ENCODE results near the gene CCDC85B.

Gene CCDC85B

DNA sequence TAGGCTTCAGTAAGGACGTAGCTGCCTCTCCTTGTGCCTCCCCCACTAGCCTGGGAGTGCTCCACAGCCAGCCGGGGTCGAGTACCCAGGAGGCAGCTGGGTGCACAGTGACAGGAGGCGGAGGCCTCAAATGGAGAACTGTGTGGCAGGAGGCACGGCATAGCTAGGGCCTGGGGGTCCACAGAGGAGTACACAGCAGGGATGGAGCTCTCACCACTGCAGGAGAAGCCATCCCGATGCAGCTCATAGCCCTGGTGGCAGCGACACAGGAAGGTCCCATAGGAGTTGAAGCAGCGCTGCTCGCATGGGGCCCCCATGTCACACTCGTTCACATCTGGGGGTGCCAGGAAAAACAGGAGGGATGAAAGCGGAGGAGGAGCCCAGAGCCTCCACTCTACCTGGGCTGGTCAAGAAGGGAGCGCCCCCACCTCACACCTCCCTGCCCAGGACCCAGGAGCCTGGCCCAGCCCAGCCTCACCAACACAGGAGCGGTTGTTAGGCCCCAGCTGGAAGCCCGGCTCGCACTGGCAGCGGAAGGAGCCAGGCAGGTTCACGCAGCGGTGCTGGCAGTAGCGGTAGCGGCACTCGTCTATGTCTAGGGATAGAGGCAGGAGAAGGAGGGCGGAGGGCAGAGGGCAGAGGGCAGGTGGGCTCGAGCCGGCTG is 20.7 kb upstream of the CCDC85B start:
- no peak for DNase-seq

DNA sequence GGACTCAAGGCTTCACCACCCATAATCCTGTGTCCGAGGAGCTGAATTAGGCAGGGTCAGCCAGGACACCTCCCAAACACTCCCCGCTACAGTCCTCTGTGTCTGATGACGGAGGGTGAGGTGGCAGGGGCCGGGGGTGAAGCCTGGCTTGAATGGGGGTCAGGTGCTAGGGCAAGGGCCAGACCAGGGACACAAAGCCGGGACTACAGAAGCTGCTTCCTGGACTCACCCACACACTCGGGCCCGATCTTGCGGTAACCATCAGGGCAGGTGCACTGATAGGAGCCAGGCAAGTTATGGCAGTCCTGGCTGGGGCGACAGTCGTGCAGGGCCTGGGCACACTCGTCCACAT is 20.2 kb upstream of the CCDC85B start:
- DNase-seq, result no peak

DNA sequence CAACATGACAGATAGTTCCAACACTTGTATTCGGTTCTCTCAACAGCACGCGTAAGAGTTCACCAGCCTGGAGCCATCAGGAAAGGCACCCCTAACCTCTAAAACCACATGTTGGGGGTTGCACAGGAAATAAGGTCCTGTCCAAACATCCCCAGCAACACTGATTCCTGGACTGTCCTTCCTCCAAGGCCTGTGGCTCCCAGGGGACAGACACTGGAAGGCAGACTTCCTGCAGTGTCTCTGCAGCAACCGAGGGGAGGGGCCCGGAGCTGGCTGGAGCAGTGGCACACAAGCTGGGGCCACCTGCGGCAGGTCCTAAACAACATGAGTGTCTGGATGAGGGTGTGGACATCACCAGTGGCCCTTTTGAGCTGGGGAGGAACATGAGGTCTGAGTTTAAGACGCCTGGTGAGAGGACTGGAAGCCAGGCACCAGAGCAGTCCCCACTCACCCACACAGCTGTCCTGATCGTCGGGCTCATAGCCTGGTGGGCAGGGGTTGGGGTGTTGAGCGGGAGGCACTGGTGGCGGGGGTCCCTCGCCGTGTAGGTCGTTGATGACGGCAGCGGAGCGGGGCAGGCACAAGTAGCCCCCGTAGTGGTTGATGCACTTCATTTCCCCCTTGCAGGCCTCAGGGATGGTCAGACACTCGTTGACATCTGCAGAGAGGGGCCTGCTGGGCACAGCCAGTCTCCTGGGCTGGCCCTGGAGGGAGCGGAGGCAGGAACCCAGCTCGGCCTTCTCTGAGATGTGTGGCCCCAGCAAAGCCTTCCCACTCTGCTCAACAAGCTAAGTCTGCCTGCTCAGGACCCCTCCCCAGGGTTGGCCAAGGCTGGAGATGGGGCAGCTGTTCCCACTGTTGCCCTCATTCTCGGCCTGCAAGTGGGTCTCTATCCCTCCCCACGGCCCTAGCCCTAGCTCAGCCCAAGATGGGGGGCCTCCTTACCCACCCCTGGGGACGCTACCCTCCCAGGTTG is 19.5 kb upstream of the CCDC85B start:
- no peak for DNase-seq

DNA sequence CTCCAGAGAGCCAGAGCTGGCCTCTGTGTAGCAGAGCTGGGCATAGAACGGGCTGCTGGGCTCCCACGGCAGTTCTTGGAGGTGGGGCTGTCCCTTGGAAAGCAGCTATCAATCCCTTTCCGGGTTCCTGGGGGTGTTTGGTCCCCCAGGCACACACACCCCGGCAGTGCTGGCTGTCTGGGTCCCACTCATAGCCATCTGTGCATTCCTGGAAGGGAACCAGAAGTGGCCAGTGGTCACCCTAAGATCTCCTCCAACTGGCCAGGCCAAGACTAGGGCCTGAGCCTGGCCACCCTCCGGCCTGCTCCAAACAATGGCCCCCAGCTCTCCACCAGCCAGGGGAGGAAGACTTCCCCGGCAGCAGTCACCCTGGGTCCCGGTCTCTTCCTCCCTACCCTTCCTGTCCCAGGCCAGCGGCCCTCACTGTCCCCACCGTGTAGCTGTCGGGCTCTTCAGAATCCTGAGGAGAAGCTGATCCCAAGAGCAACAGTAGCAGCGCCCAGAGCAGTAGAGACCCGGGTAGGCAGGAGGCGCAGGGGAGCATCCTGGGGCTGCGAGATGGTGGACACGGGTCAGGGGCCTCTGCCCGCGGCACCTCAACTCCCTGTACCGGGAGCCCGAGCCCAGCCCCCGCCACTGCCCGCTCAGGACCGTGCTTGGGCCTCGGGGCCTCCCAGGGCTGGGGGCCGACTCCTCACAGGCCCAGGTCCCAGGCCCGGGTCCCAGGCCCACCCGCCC is 18.5 kb upstream of the CCDC85B start:
- no peak for DNase-seq

DNA sequence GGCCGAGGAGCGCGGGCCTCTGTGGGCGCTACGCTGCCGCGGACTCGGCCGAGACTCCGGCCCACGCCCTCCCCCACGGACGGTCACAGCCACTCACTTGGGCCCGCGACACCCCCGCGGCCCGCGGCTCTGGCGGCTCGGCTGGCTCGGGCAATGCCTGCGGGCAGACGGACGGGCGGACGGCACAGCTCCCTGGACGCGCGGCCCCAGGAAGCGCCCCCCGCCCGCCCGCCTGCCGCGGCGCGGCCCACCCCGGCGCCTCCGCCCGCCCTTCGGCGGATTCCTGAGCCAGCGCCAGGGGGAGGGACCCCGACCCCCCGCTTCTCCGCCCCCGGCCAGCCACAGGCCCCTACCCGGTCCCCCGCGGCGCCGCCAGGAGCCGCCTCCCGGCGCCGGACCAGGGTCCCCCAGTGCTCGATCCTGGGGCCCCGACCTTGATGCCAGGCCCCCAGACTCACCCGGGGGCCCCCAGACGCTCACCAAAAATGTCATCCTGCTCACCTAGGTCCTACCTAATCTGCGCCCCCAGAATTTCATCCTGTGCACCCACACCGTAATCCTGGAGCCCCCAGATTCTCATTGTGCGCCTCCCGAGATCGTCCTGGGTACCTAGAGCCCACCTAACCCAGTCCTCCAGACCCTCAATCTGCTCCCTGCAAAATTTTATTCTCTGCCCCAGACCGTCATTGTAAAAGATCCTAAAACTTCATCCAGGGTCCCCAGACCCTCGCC is 17.7 kb upstream of the CCDC85B start, which contains the start of gene EFEMP2:
Gene EFEMP2 (minus strand): TSS at position 215 of the 732 bp plus-strand sequence. CDS start 446 bp downstream, outside the sequence.
- no peak for DNase-seq

DNA sequence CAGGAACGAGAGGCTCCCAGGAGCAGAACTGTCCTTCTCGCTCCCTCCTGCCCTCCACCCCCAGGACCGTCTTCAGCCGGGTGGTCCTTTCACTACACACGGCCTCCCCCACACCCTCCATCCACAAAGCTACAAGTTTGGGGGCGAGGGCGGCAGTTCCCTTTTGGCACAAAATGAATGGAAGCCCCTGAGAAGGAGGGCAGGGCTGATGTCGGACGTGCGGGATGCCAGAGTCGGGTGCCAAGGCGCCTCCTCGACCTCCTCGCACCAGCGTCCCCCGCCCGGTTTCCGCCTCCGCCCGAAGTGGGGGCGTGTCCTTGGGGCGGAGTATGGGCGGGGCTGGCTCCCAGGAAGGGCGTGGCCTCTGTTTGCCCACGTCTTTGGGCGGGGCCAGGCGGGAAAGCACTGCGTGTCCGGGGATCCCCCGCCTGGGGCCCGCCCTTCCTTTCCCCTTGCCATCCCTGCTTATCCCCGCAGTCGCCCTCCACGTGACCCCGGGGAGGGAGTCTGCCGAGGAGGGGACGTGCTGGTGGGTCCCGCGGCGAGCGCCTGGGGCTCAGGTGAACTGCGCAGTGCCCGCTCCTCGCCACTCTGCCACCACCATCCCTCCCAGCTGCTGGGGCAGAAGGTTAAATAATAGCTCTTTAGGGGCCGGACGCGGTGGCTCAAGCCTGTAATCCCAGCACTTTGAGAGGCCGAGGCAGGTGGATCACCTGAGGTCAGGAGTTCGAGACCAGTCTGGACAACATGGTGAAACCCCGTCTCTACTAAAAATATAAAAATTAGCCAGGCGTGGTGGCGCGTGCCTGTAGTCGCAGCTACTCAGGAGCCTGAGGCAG is 16.9 kb upstream of the CCDC85B start:
- peak; percentile 98 to 99 for DNase-seq

DNA sequence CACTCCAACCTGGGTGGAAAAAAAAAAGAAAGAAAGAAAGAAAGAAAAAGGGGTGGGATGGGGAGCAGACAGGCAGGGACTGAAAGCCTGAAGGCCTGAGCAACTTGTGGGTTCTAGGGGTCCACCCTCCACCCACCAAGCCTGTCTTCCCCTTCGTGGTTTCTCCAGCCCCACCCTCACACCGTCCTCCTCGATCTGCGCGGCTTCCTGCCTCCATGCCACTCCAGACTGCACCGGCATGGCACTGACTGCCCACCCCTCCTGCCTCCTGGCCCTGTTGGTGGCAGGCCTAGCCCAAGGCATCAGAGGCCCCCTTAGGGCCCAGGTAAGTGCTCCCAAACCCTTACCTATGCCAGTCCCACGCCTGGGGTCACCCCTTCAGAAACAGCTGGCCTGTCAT is 10.9 kb upstream of the CCDC85B start, which contains the start of gene CTSW:
Gene CTSW (plus strand): TSS at position 221 of the 400 bp plus-strand sequence. CDS start 18 bp downstream, at position 239.
- DNase-seq, result no peak

DNA sequence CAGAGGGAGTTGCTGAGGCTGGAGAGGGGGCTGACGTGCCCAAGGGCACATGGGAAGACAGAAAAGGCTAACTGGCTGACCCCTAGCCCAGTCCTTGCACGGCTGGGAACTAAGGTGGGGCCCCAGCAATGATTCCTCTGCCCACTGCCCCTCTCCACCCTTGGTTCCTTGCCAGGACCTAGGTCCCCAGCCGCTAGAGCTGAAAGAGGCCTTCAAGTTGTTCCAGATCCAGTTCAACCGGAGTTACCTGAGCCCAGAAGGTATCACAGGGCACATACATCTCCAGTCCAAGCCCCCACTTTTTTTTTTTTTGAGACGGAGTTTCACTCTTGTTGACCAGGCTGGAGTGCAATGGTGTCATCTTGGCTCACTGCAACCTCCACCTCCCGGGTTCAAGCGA is 10.4 kb upstream of the CCDC85B start:
- no peak for DNase-seq

DNA sequence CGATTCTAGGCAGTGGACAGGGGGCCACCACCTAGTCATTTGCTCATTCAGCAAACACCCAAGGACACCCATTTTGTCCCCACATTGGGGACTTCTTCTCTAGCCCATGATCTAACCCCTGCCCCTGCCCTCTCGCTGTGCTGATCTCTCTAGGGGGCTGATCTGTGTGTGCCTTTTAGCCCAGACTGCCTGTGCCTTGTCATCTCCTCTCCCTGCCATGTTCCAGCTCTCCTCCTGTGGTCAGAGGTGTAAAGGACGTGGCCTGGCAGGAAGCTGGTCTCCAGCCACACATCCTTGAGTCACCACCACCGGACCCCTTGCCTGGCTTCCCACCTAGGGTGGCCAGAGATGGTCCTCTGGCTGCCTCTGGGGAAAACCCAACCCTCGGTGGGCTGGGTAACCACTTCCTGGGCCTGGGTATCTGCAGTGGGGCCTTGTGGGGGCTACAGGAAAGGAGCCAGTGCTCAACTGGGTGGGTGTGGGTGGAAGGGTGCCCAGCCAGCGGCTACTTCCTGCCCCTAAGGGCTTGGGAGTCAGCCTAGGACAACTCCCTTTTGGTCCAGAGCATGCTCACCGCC is 9.5 kb upstream of the CCDC85B start:
- DNase-seq, result no peak

DNA sequence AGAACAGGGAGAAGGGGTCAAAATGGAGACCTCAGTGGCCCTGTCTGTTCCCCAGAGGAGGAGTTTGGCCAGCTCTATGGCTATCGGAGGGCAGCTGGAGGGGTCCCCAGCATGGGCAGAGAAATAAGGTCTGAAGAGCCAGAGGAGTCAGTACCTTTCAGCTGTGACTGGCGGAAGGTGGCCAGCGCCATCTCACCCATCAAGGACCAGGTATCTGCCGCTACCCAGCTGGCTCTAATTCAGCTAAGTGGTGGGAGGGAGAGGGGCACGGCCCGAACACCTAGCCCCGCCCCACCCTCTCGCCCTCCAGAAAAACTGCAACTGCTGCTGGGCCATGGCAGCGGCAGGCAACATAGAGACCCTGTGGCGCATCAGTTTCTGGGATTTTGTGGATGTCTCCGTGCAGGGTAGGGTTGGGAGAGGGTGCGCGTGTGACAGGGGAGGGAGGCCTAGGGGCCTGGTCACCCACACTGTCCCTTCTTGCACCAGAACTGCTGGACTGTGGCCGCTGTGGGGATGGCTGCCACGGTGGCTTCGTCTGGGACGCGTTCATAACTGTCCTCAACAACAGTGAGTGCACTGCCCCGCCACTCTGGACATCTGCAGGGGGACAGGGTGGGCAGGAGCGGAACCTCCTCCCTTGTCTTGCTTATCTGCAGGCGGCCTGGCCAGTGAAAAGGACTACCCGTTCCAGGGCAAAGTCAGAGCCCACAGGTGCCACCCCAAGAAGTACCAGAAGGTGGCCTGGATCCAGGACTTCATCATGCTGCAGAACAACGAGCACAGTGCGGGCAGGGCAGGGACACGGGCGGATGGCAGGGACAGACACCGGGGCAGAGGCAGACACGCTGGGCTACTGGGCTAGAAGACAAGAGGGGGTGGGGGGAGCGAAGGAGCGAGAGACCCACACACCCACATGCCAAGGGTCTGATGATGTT is 8.1 kb upstream of the CCDC85B start:
- no peak for DNase-seq

DNA sequence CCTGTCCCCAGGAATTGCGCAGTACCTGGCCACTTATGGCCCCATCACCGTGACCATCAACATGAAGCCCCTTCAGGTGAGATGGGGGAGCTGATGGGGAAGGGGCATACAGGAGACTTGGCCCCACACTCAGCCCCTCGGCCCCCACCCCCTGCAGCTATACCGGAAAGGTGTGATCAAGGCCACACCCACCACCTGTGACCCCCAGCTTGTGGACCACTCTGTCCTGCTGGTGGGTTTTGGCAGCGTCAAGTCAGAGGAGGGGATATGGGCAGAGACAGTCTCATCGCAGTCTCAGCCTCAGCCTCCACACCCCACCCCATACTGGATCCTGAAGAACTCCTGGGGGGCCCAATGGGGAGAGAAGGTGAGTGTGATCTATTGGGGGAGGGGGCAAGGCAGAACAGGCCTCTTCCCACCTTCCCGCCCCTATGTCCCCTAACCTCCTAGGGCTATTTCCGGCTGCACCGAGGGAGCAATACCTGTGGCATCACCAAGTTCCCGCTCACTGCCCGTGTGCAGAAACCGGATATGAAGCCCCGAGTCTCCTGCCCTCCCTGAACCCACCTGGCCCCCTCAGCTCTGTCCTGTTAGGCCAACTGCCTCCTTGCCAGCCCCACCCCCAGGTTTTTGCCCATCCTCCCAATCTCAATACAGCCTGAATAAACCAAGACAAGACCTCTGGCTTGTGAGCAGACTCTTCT is 7.3 kb upstream of the CCDC85B start:
- no peak for DNase-seq

DNA sequence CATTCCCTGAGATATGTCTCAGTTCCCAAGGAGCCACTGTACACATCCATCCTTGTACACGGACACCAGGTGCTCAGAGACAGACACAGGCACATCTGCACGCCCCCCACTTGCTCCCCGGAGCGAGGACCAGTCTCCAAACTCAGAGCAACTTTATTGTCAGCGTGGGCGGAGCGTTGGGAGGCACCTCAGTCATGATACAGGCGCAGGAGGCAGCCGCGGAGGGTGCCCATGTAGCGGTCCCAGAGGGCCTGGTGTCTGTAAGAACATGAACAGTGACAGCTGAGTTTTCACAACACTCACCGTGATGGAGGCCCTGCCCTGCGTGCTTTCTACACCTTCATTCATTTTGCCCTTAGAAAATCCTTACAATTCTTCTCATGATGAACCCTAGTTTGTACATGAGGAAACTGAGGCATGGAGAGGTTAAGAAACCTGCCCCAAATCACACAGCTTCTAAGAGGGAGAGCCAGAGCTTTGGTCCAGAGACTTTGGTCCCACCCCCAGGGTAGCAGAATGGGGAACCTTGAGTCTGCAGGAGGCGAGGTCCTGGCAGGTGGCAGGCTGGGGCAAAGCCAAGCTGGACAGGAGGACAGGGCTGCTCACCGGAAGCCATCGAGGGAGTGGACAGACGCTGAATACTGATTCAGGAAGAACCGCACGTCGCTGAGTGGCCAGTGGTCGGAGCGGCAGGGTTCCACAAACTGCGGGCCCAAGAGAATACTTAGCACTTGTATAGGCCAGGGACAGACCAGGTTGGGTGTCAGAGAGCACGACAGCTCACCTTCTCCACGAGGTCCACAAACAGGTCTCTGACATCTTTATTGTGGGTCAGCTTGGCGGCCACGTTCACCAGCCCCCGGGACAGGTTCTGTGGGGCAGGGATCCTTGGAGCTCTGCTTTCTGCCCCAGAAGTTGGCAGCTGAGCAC is 6.4 kb upstream of the CCDC85B start:
- DNase-seq, result no peak

DNA sequence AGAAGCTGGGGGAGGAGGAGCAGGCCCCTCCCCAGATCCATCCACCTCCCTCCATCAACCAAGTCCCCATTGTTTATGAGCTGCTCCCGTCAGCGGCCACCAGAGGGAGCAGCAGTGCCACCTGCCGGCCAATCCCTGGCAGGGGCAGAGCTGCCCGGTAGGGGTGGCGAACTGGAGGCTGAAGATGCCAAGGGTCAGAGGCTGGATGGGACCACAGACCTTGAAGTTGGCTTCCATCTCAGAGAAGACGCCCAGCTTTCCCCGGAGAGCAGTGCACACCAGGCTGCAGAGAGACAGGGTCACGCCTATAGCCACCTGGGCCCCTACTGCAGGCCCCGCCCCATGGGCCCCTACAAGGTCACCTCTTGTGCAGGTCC is 5.8 kb upstream of the CCDC85B start:
- peak; percentile 80 to 85 for DNase-seq

DNA sequence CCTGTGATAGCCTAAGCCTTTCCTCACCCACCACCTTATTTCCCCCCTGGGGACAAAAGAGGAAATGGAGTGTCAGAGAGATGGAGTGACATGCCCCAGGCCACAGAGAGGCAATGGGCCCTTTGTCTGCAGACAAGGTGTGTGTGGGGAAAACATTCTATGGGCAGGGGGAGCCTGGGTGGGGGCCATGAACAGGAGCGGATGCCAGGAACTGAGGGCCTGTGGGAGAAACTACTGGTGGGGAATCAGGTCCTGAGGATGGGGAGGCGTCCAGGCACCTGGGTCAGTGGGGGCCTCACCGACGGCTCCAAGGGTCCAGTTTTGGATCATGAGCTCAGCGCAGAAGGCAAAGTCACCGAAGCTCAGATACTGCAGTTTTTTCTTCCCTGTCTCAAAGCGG is 5.2 kb upstream of the CCDC85B start:
- DNase-seq, result no peak

DNA sequence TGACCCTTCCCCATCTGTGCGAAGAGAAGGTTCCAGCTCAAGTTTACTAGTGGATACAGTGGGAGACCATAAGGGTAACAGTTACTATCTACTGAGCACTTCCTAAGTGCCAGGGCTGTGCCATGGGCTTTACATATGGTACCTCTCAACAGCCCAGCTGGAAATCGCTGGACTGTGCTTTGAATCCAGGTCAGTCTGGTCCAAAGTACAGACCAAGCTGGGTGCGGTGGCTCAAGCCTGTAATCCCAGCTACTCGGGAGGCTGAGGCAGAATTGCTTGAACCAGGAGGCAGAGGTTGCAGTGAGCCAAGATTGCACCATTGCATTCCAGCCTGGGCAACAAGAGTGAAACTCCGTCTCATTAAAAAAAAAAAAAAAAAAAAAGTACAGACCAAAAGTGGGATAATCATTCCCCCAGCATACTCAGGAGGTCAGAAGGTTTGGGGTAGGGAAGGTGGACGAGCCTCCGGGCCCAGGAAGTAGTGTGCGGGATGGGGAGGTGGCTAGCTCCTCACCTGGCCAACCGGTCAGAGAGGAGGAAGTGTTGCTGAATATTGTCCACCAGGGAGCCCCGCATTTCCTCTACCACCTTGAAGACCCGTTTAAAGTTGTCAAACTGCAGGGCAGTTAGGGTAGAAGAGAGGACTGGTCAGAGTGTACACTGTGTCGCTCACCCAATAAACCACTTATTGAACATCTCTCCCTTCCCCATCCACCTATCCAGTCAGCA is 4.5 kb upstream of the CCDC85B start:
- DNase-seq, result no peak

DNA sequence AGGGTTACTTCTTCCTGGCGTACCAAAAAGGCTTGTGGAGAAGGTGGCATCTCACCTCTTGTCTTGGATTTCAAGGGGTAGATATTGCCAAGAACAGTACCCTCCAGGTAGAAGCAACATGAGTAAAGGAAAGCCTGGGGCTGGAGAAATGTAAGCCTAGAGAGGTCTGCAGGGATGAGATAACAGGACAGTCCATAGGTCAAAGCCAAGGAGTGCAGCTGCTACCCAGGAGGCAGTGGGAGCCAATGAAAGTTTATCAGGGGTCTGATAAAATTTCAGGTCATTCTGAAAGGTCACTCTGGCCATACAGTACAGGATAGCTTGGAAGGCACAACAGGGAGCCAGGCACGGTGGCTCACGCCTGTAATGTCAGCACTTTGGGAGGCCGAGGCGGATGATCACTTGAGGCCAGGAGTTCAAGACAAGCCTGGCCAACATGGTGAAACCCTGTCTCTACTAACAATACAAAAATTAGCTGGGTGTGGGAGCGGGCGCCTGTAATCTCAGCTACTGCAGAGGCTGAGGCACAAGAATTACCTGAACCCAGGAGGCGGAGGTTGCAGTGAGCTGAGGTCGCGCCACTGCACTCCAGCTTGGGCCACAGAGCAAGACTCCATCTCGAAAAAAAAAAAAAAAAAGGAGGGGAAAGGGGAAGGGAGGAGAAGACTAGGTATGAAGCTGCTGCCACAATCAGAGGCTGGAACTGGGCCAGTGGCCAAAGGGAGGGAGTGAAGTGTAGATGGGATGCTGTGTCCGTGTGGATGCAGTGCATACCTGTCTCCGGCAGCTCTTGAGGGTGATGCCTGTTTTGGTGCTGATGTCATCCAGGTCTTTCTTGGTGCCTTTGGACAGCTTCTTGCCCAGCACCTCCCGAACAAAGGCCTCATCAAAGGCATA is 3.4 kb upstream of the CCDC85B start:
- no peak for DNase-seq
